HEK293T (cell line): ENCODE results near the gene MAB21L1.

Source experiments
- CTBP1 ChIP-seq: fragments of 450-650 bp; IDR thresholded peaks from 2 replicates; pipeline ENCODE4 v1.6.1; 2016; ENCODE audit warnings: borderline replicate concordance
- ELF4 ChIP-seq: fragments of 450-650 bp; IDR thresholded peaks from 2 replicates; pipeline ENCODE4 v1.6.1; 2017; ENCODE audit warnings: antibody characterized with exemption
- SUZ12 ChIP-seq: fragments of 450-650 bp; IDR thresholded peaks from 2 replicates; pipeline ENCODE4 v1.6.1; 2016; ENCODE audit warnings: mild to moderate bottlenecking
- TARDBP ChIP-seq: fragments of 450-650 bp; IDR thresholded peaks from 2 replicates; pipeline ENCODE4 v1.6.1; 2016
- ZNF384 ChIP-seq: fragments of 450-650 bp; IDR thresholded peaks from 2 replicates; pipeline ENCODE4 v1.6.1; 2016
- TF ChIP-seq, protein P1 (sequence below): fragments of 450-650 bp; IDR thresholded peaks from 2 replicates; pipeline ENCODE4 v1.6.1; 2016

- TF ChIP-seq TARDBP (no peak), SUZ12 (no peak), CTBP1 (no peak), ELF4 (no peak), ZNF384 (no peak)
- TF ChIP-seq, protein P1, sequence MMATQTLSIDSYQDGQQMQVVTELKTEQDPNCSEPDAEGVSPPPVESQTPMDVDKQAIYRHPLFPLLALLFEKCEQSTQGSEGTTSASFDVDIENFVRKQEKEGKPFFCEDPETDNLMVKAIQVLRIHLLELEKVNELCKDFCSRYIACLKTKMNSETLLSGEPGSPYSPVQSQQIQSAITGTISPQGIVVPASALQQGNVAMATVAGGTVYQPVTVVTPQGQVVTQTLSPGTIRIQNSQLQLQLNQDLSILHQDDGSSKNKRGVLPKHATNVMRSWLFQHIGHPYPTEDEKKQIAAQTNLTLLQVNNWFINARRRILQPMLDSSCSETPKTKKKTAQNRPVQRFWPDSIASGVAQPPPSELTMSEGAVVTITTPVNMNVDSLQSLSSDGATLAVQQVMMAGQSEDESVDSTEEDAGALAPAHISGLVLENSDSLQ: no peak
These were observed 35.9 kb upstream of the MAB21L1 start for GRCh38 chr13:35512271-35512920.
